K562 (cell line): ENCODE measurements around the gene RAMP2. TPM values are rescaled to one million over a fixed set of nuclear protein-coding genes. Genes with fewer than 3 reads are reported as not detected.

ENCODE experiments used
- ARID1B ChIP-seq: fragments of 450-650 bp; IDR thresholded peaks from 2 replicates; pipeline ENCODE4 v1.6.1; 2016; ENCODE audit warnings: antibody characterized with exemption, mild to moderate bottlenecking, inconsistent platforms
- BRD4 ChIP-seq: fragments of 200-600 bp; sonication (generic); IDR thresholded peaks from 2 replicates; pipeline ENCODE4 v1.6.1; 2017; ENCODE audit warnings: inconsistent platforms
- FOXA1 ChIP-seq: fragments of 450-650 bp; IDR thresholded peaks from 2 replicates; pipeline ENCODE4 v1.6.1; 2016; ENCODE audit warnings: mild to moderate bottlenecking, borderline replicate concordance
- HCFC1 ChIP-seq: IDR thresholded peaks from 2 replicates; pipeline ENCODE4 v1.6.1; 2012; ENCODE audit warnings: low read depth, low read length, improper control_type of control experiment
- HMG20A ChIP-seq: fragments of 450-650 bp; formaldehyde crosslinking; conservative IDR thresholded peaks from 2 replicates; pipeline ENCODE4 v1.4.0; 2020; ENCODE audit warnings: mild to moderate bottlenecking, mixed read lengths
- JUN ChIP-seq, 2 experiments: sonication (generic) in 1 of 2; formaldehyde crosslinking in 1 of 2; IDR thresholded peaks; 2 replicates each; pipeline versions ENCODE4 v1.6.1 to v1.8.0; 2012 to 2022; ENCODE audit warnings: borderline replicate concordance in 2 of 2, mild to moderate bottlenecking in 2 of 2, improper control_type of control experiment in 1 of 2, low read depth in 1 of 2, low read length in 1 of 2, missing genetic modification reagents in 1 of 2
- KDM2B ChIP-seq: fragments of 250-450 bp; sonication (Bioruptor Pico); IDR thresholded peaks from 2 replicates; pipeline ENCODE4 v1.8.0; 2021; ENCODE audit warnings: mild to moderate bottlenecking, moderate library complexity
- MEIS2 ChIP-seq: fragments of 450-650 bp; IDR thresholded peaks from 2 replicates; pipeline ENCODE4 v1.6.1; 2014; ENCODE audit warnings: mild to moderate bottlenecking; ENCODE audit not compliant: partially characterized antibody
- NR3C1 ChIP-seq: sonication (generic); formaldehyde crosslinking; IDR thresholded peaks from 2 replicates; pipeline ENCODE4 v1.8.1; 2022; ENCODE audit warnings: missing genetic modification reagents
- POLR2B ChIP-seq: fragments of 450-650 bp; IDR thresholded peaks from 2 replicates; pipeline ENCODE4 v1.6.1; 2018; ENCODE audit warnings: low read depth; ENCODE audit not compliant: partially characterized antibody
- POU5F1 ChIP-seq: fragments of 150-350 bp; IDR thresholded peaks from 2 replicates; pipeline ENCODE4 v1.6.1; 2014; ENCODE audit warnings: borderline replicate concordance, low read length, low read depth, mild to moderate bottlenecking; ENCODE audit not compliant: partially characterized antibody
- PRPF4 ChIP-seq: fragments of 200-400 bp; formaldehyde crosslinking; IDR thresholded peaks from one replicate; pipeline ENCODE4 v1.6.1; 2017; ENCODE audit warnings: low read length, low read depth, mild to moderate bottlenecking; ENCODE audit not compliant: insufficient read depth, poor library complexity, severe bottlenecking
- RBM22 ChIP-seq: fragments of 200-400 bp; formaldehyde crosslinking; IDR thresholded peaks from 2 replicates; pipeline ENCODE4 v1.6.1; 2018; ENCODE audit warnings: low read length, low read depth; ENCODE audit not compliant: poor library complexity, severe bottlenecking
- SLC30A9 ChIP-seq: fragments of 250-450 bp; sonication (Bioruptor Pico); IDR thresholded peaks from 2 replicates; pipeline ENCODE4 v1.8.0; 2022; ENCODE audit warnings: mild to moderate bottlenecking, moderate library complexity
- ZBED1 ChIP-seq: IDR thresholded peaks from 2 replicates; pipeline ENCODE4 v1.6.1; 2014
- ZNF695 ChIP-seq: fragments of 450-650 bp; formaldehyde crosslinking; IDR thresholded peaks from 2 replicates; pipeline ENCODE4 v1.4.0; 2020; ENCODE audit warnings: mild to moderate bottlenecking, moderate library complexity
- polyA plus RNA-seq, 8 experiments: library from polyadenylated mRNA; depleted of rRNA in 4 of 8; stranded (reverse) in 5 of 8; unstranded in 3 of 8; fragments of >200 nt; fragmentation: Nextera tagmentation in 2 of 8; fragmentation: Illumina TruSeq in 1 of 8; extraction: Ambion mirVana in 2 of 8; extraction: Trizol in 1 of 8; gene quantifications; 2 replicates each; pipeline versions ENCODE4 v1.2.1 to v1.2.3, GENCODE V29; 2011 to 2014; ENCODE audit warnings: inconsistent platforms in 1 of 8, missing spikeins in 1 of 8
- total RNA-seq, 7 experiments: library from RNA; depleted of rRNA in 6 of 7; stranded (reverse); fragments of >200 nt in 6 of 7; fragmentation: Illumina TruSeq in 2 of 7; extraction: Trizol in 2 of 7; gene quantifications; 2 replicates each; pipeline versions ENCODE4 v1.2.1 to v1.2.3, GENCODE V29; 2011 to 2021; ENCODE audit warnings: low replicate concordance in 1 of 7
- TF ChIP-seq, protein P1 (sequence below): fragments of 450-650 bp; formaldehyde crosslinking; IDR thresholded peaks from 2 replicates; pipeline ENCODE4 v1.4.0; 2022; ENCODE audit warnings: missing genetic modification characterization
- TF ChIP-seq, protein P2 (sequence below): fragments of 450-650 bp; formaldehyde crosslinking; IDR thresholded peaks from 2 replicates; pipeline ENCODE4 v1.4.0; 2022; ENCODE audit warnings: missing genetic modification characterization
- TF ChIP-seq, protein P3 (sequence below): fragments of 250-450 bp; sonication (Bioruptor Pico); IDR thresholded peaks from 2 replicates; pipeline ENCODE4 v1.4.0; 2020; ENCODE audit warnings: mild to moderate bottlenecking
- TF ChIP-seq, protein P4 (sequence below): fragments of 250-450 bp; sonication (Bioruptor Pico); IDR thresholded peaks from 2 replicates; pipeline ENCODE4 v1.5.0; 2021

RAMP2 gene
- total and polyA plus RNA-seq, 9 of the 15 experiments (the other 6 are each of a cell fraction or from before 2014, with no cell fraction given), result not detected

DNA sequence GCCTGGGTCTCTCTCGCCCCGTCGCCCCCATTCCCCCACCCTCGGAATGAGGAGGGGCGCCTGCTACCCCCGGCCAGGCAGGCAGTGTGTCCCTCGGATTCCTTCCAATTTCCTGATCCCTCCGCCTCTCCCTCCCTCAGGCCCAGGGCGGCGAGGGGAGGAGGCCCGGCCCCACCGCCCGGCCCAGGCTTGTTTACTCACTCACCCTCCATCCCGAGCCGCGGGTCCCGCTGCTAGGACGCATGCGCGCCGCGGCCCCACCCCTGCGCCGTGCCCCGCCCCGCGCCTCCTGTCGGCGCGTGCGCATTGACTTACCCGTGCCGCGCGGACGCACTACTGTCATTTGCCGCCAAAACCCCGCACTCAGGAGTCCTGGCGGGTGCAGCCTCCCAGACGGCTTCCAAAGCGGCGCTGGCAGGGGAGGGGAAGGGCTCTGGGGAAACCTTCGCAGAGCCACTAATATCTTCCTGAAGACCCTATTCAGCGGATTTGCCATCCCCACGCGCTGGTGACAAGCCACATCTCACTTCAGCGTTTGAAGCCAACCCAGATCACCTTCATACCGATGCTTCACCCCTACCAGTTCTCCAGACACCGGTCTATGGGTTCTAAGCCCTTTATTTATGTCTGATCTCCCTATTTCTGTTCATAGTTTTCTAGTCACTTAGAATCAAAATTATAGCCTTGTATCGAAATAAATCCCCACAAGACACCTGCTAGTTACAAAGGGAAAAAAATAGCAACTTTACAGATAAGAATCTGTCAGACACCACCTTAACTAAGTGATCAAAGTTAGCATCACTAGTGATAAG lies 16.0 kb upstream of the RAMP2 start, which contains the start of gene EZH1 (continued):
- TF ChIP-seq ARID1B (no peak), SLC30A9 (CRISPR knock-in tag) (no peak), POLR2B (peak; percentile 63), FOXA1 (peak; percentile 62; the same call in 1 of the 2 replicates), HMG20A (CRISPR knock-in tag) (no peak), PRPF4 (no peak), BRD4 (no peak), HCFC1 (no peak), ZBED1 (0 out of 2 replicates have a peak, but pooled peaks have one; percentile 49), POU5F1 (peak; percentile 30), JUN (IDR thresholded peaks at IDR 0.05; ENCODE audit: borderline replicate concordance, low read depth, low read length) (no peak), JUN (CRISPR knock-in tag; IDR thresholded peaks at IDR 0.05; ENCODE audit: borderline replicate concordance) (0 out of 2 replicates have a peak, but pooled peaks have one; percentile 57), NR3C1 (CRISPR knock-in tag) (no peak), MEIS2 (peak; percentile 88), ZNF695 (CRISPR knock-in tag) (no peak), RBM22 (no peak), KDM2B (no peak)
- TF ChIP-seq, protein P1, sequence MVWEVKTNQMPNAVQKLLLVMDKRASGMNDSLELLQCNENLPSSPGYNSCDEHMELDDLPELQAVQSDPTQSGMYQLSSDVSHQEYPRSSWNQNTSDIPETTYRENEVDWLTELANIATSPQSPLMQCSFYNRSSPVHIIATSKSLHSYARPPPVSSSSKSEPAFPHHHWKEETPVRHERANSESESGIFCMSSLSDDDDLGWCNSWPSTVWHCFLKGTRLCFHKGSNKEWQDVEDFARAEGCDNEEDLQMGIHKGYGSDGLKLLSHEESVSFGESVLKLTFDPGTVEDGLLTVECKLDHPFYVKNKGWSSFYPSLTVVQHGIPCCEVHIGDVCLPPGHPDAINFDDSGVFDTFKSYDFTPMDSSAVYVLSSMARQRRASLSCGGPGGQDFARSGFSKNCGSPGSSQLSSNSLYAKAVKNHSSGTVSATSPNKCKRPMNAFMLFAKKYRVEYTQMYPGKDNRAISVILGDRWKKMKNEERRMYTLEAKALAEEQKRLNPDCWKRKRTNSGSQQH (CRISPR knock-in tag), result no peak
- TF ChIP-seq, protein P2, sequence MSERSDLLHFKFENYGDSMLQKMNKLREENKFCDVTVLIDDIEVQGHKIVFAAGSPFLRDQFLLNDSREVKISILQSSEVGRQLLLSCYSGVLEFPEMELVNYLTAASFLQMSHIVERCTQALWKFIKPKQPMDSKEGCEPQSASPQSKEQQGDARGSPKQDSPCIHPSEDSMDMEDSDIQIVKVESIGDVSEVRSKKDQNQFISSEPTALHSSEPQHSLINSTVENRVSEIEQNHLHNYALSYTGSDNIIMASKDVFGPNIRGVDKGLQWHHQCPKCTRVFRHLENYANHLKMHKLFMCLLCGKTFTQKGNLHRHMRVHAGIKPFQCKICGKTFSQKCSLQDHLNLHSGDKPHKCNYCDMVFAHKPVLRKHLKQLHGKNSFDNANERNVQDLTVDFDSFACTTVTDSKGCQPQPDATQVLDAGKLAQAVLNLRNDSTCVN, result no peak
- TF ChIP-seq, protein P3, sequence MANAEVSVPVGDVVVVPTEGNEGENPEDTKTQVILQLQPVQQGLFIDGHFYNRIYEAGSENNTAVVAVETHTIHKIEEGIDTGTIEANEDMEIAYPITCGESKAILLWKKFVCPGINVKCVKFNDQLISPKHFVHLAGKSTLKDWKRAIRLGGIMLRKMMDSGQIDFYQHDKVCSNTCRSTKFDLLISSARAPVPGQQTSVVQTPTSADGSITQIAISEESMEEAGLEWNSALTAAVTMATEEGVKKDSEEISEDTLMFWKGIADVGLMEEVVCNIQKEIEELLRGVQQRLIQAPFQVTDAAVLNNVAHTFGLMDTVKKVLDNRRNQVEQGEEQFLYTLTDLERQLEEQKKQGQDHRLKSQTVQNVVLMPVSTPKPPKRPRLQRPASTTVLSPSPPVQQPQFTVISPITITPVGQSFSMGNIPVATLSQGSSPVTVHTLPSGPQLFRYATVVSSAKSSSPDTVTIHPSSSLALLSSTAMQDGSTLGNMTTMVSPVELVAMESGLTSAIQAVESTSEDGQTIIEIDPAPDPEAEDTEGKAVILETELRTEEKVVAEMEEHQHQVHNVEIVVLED (CRISPR knock-in tag), result no peak; the same call in 1 of the 2 replicates
- TF ChIP-seq, protein P4, sequence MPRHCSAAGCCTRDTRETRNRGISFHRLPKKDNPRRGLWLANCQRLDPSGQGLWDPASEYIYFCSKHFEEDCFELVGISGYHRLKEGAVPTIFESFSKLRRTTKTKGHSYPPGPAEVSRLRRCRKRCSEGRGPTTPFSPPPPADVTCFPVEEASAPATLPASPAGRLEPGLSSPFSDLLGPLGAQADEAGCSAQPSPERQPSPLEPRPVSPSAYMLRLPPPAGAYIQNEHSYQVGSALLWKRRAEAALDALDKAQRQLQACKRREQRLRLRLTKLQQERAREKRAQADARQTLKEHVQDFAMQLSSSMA (CRISPR knock-in tag), result no peak
